ENCODE data around the gene LANCL2.

LANCL2 gene

GRCh38 chr7:55369427-55370400 is 4.6 kb downstream of the LANCL2 start:
- H3K4me3 ChIP-seq (ENCODE audit: low read depth, low read length): no peak overlapping the region
- no peak for DNase-seq (ENCODE audit: low read depth)
- no peak for TF ChIP-seq CTCF (IDR thresholded peaks at IDR 0.05; ENCODE audit: control insufficient read depth, extremely low read depth, insufficient read depth)

- TF ChIP-seq CTCF (IDR thresholded peaks at IDR 0.05; ENCODE audit: control insufficient read depth, extremely low read depth, insufficient read depth): no peak
- DNase-seq (ENCODE audit: low read depth): no peak
- H3K4me3 ChIP-seq (ENCODE audit: low read depth, low read length): no peak overlapping the region
Observed at GRCh38 chr7:55374213-55374612, 9.1 kb downstream of the LANCL2 start.

- no peak for DNase-seq (ENCODE audit: low read depth)
- no peak overlapping the region for H3K4me3 ChIP-seq (ENCODE audit: low read depth, low read length)
Observed at GRCh38 chr7:55375237-55375636, 10.1 kb downstream of the LANCL2 start.

GRCh38 chr7:55377162-55377817 is 12.2 kb downstream of the LANCL2 start:
- DNase-seq (ENCODE audit: low read depth): no peak
- no peak overlapping the region for H3K4me3 ChIP-seq (ENCODE audit: low read depth, low read length)
- no peak for TF ChIP-seq CTCF (IDR thresholded peaks at IDR 0.05; ENCODE audit: control insufficient read depth, extremely low read depth, insufficient read depth)

More at GRCh38 chr7:55375237-55375636, 10.1 kb downstream of the LANCL2 start:
- TF ChIP-seq CTCF (IDR thresholded peaks at IDR 0.05; ENCODE audit: control insufficient read depth, extremely low read depth, insufficient read depth): no peak

GRCh38 chr7:55379285-55379684 is 14.1 kb downstream of the LANCL2 start:
- DNase-seq (ENCODE audit: low read depth): no peak
- H3K4me3 ChIP-seq (ENCODE audit: low read depth, low read length): no peak overlapping the region
- no peak for TF ChIP-seq CTCF (IDR thresholded peaks at IDR 0.05; ENCODE audit: control insufficient read depth, extremely low read depth, insufficient read depth)

GRCh38 chr7:55381189-55381588 is 16.1 kb downstream of the LANCL2 start:
- no peak for TF ChIP-seq CTCF (IDR thresholded peaks at IDR 0.05; ENCODE audit: control insufficient read depth, extremely low read depth, insufficient read depth)
- no peak overlapping the region for H3K4me3 ChIP-seq (ENCODE audit: low read depth, low read length)
- DNase-seq (ENCODE audit: low read depth): no peak
